HG03135 (cell line): ENCODE data around the gene APOLD1.
"Not testable (repeated sequence)": the region's sequence is repeated elsewhere in the genome, so short reads cannot be mapped to it uniquely, and the experiment has no call there.

ENCODE experiments used
- ATAC-seq: cut with Tn5 transposase; IDR thresholded peaks from one replicate; pipeline ENCODE4 v1.9.1; 2021; ENCODE audit warnings: mild to moderate bottlenecking, moderate library complexity; ENCODE audit not compliant: unreplicated experiment

Gene APOLD1

GRCh38 chr12:12807517-12807903 is 22.1 kb downstream of the APOLD1 start:
- ATAC-seq: not testable (repeated sequence)

GRCh38 chr12:12807970-12808702 is 22.7 kb downstream of the APOLD1 start:
- ATAC-seq: peak; percentile 77

- ATAC-seq: no peak
Measured at GRCh38 chr12:12810553-12811021, 25.1 kb downstream of the APOLD1 start.

- ATAC-seq: no peak
Measured at GRCh38 chr12:12811343-12811742, 25.9 kb downstream of the APOLD1 start.

- ATAC-seq: no peak
Measured at GRCh38 chr12:12812174-12812573, 26.7 kb downstream of the APOLD1 start.

- ATAC-seq: no peak
Measured at GRCh38 chr12:12812618-12813119, 27.2 kb downstream of the APOLD1 start.

- peak; percentile 76 for ATAC-seq
Measured at GRCh38 chr12:12813120-12814101, 28.0 kb downstream of the APOLD1 start, which contains the start of gene DDX47. Gene DDX47 (plus strand): TSS chr12:12813346. CDS start chr12:12813368, 22 bp downstream.

- ATAC-seq: no peak
Measured at GRCh38 chr12:12817616-12818015, 32.2 kb downstream of the APOLD1 start.

- ATAC-seq: no peak
Measured at GRCh38 chr12:12818701-12819100, 33.2 kb downstream of the APOLD1 start.

GRCh38 chr12:12819221-12819620 is 33.8 kb downstream of the APOLD1 start:
- no peak for ATAC-seq

GRCh38 chr12:12819752-12820311 is 34.4 kb downstream of the APOLD1 start:
- no peak for ATAC-seq

- ATAC-seq: not testable (repeated sequence)
Measured at GRCh38 chr12:12820376-12820775, 34.9 kb downstream of the APOLD1 start.

- ATAC-seq: peak; percentile 56
Measured at GRCh38 chr12:12821975-12822374, 36.5 kb downstream of the APOLD1 start.

- ATAC-seq: no peak
Measured at GRCh38 chr12:12822886-12823285, 37.4 kb downstream of the APOLD1 start.

- no peak for ATAC-seq
Measured at GRCh38 chr12:12823300-12823699, 37.8 kb downstream of the APOLD1 start.

GRCh38 chr12:12823811-12824210 is 38.4 kb downstream of the APOLD1 start:
- ATAC-seq: no peak

GRCh38 chr12:12835378-12836146 is 50.1 kb downstream of the APOLD1 start:
- ATAC-seq: no peak

GRCh38 chr12:12836571-12836970 is 51.1 kb downstream of the APOLD1 start:
- ATAC-seq: no peak

GRCh38 chr12:12837025-12837812 is 51.8 kb downstream of the APOLD1 start:
- ATAC-seq: no peak

- ATAC-seq: no peak
Measured at GRCh38 chr12:12837813-12838153, 52.3 kb downstream of the APOLD1 start.
